Measurements from ENCODE around the gene LIF. TPM values are rescaled to one million over a fixed set of nuclear protein-coding genes. Genes with fewer than 3 reads are reported as not detected.
A peak's percentile ranks its signal among the peaks of the same experiment; 100 is the strongest.

Gene LIF
- total RNA-seq, 1 experiment from 2014 or later: 34.4 TPM

- in situ Hi-C loops (cut with HindIII; ENCODE audit: low pct_unique_long_range_greater_than_20kb, low sequenced_read_pairs): no loop called here
- Histone ChIP-seq H3K27ac (ENCODE audit: low read length) (peak overlapping the region; percentile 97), H3K4me3 (ENCODE audit: low read depth in 2 of 2, low read length in 2 of 2) (no peak overlapping the region), H3K4me1 (ENCODE audit: control insufficient read depth, insufficient read depth, low read length) (peaks cover 22% of the 10 kb centered on the region), H3K27me3 (ENCODE audit: control insufficient read depth, insufficient read depth, low read length) (no peaks in the 10 kb centered on the region), H3K36me3 (ENCODE audit: control insufficient read depth, insufficient read depth, low read length) (no peaks in the 10 kb centered on the region), H3K9me3 (ENCODE audit: control insufficient read depth, insufficient read depth, low read depth, low read length) (peaks cover 13% of the 10 kb centered on the region; the same call in 1 of the 2 replicates)
- ChIA-PET CTCF (no interaction called here), POLR2A (interaction anchor here (1.2 kb wide), 1 partner anchor 16 kb away, joined by 4 read pairs; no protein-coding TSS in a partner anchor)
- BruUV-seq (replicated peaks): no TSS peak
- DNase-seq (ENCODE audit: low read depth, low spot score): no peak
- TF ChIP-seq CTCF (IDR thresholded peaks at IDR 0.05): no peak
- no peak; the same call in 1 of the 2 replicates for TF ChIP-seq TCF7L2 (IDR thresholded peaks at IDR 0.05; ENCODE audit: low read depth, low read length)
- TF ChIP-seq POLR2AphosphoS5 (IDR thresholded peaks at IDR 0.05; ENCODE audit: low read depth, low read length): no peak
- TF ChIP-seq SIN3A (IDR thresholded peaks at IDR 0.05; ENCODE audit: borderline replicate concordance, insufficient read depth, low read depth, low read length): no peak
- no peak for TF ChIP-seq REST (IDR thresholded peaks at IDR 0.05; ENCODE audit: insufficient read depth in 1 of 2, low read depth in 2 of 2, low read length in 1 of 2)
- peak; percentile 10; the same call in 1 of the 2 replicates for ATAC-seq
- intact Hi-C loops (cut with micrococcal nuclease; ENCODE audit: unreplicated experiment): no loop called here
These were observed 49.7 kb downstream of the LIF start for GRCh38 chr22:30196880-30197336.

GRCh38 chr22:30196141-30196879 is 50.2 kb downstream of the LIF start:
- intact Hi-C loops (cut with micrococcal nuclease; ENCODE audit: unreplicated experiment) (no loop called here), in situ Hi-C loops (cut with HindIII; ENCODE audit: low pct_unique_long_range_greater_than_20kb, low sequenced_read_pairs) (no loop called here)
- Histone ChIP-seq H3K36me3 (ENCODE audit: control insufficient read depth, insufficient read depth, low read length) (no peaks in the 10 kb centered on the region), H3K27me3 (ENCODE audit: control insufficient read depth, insufficient read depth, low read length) (no peaks in the 10 kb centered on the region), H3K27ac (ENCODE audit: low read length) (peak overlapping the region; percentile 97), H3K9me3 (ENCODE audit: control insufficient read depth, insufficient read depth, low read depth, low read length) (peaks cover 13% of the 10 kb centered on the region; the same call in 1 of the 2 replicates), H3K4me1 (ENCODE audit: control insufficient read depth, insufficient read depth, low read length) (peaks cover 22% of the 10 kb centered on the region), H3K4me3 (ENCODE audit: low read depth in 2 of 2, low read length in 2 of 2) (no peak overlapping the region)
- DNase-seq (ENCODE audit: low read depth, low spot score) (peak; percentile 97), ATAC-seq (peak; percentile 92)
- TF ChIP-seq TCF7L2 (IDR thresholded peaks at IDR 0.05; ENCODE audit: low read depth, low read length) (peak; percentile 96), SIN3A (IDR thresholded peaks at IDR 0.05; ENCODE audit: borderline replicate concordance, insufficient read depth, low read depth, low read length) (0 out of 2 replicates have a peak, but pooled peaks have one; percentile 39), POLR2AphosphoS5 (IDR thresholded peaks at IDR 0.05; ENCODE audit: low read depth, low read length) (peak; percentile 50), CTCF (IDR thresholded peaks at IDR 0.05) (no peak), REST (IDR thresholded peaks at IDR 0.05; ENCODE audit: insufficient read depth in 1 of 2, low read depth in 2 of 2, low read length in 1 of 2) (no peak)
- ChIA-PET CTCF (no interaction called here), POLR2A (interaction anchor here (0.7 to 1.2 kb wide), 2 partner anchors 10 to 16 kb away, joined by 3 to 4 read pairs; no protein-coding TSS in a partner anchor)
- no TSS peak for BruUV-seq (replicated peaks)

Measured in Panc1 (cell line).